Naive thymus-derived CD4-positive, alpha-beta T cell (primary cell): ENCODE data around the gene ATP13A5. TPM values are rescaled to one million over a fixed set of nuclear protein-coding genes. Genes with fewer than 3 reads are reported as not detected.
A peak's percentile ranks its signal among the peaks of the same experiment; 100 is the strongest.

Experiments
- ATAC-seq: fragments of 150-1000 bp; cut with Tn5 transposase; 2 replicates; pipeline ENCODE4 v1.10.0; 2021; ENCODE audit warnings: mild to moderate bottlenecking, moderate library complexity
- CTCF ChIA-PET: fragments of 350-600 bp; sonication (Branson Sonifier 250); formaldehyde crosslinking; loops from one replicate; lab custom pipeline; 2021; ENCODE audit warnings: antibody characterized with exemption; lab: Charles Lee
- POLR2A ChIA-PET: fragments of 350-600 bp; sonication (Branson Sonifier 250); formaldehyde crosslinking; loops from one replicate; lab custom pipeline; 2021; ENCODE audit warnings: antibody characterized with exemption, inconsistent platforms; lab: Charles Lee
- DNase-seq, 9 donors: peaks; one replicate each; pipeline versions ENCODE4 v3.0.0 to v3.0.0-alpha.2; 2020 to 2022; ENCODE audit warnings: mixed read lengths in 1 of 9
- H3K27ac ChIP-seq: one replicate; pipeline ENCODE4 v1.7.0; 2013; ENCODE audit warnings: mild to moderate bottlenecking, low read depth, low read length, moderate library complexity
- H3K27me3 ChIP-seq, 2 donors: one replicate each; pipeline ENCODE4 v1.7.0; 2013; ENCODE audit warnings: low read length in 2 of 2, mild to moderate bottlenecking in 2 of 2, moderate library complexity in 2 of 2; ENCODE audit not compliant: control insufficient read depth in 2 of 2, insufficient read depth in 2 of 2
- H3K36me3 ChIP-seq, 3 experiments: 1 replicate in 2 of 3; 2 replicates in 1 of 3; pipeline ENCODE4 v1.7.0; 2013; ENCODE audit warnings: low read length in 3 of 3, mild to moderate bottlenecking in 3 of 3, moderate library complexity in 1 of 3; ENCODE audit not compliant: insufficient read depth in 3 of 3, control insufficient read depth in 2 of 3
- H3K4me1 ChIP-seq, 2 donors: one replicate each; pipeline ENCODE4 v1.7.0; 2013; ENCODE audit warnings: low read length in 2 of 2, mild to moderate bottlenecking in 2 of 2, moderate library complexity in 1 of 2; ENCODE audit not compliant: control insufficient read depth in 2 of 2, insufficient read depth in 2 of 2
- H3K4me3 ChIP-seq: 2 replicates; pipeline ENCODE4 v1.7.0; 2013; ENCODE audit warnings: mild to moderate bottlenecking, low read length
- H3K9me3 ChIP-seq, 3 experiments: 1 replicate in 2 of 3; 2 replicates in 1 of 3; pipeline ENCODE4 v1.7.0; 2013; ENCODE audit warnings: low read length in 3 of 3; ENCODE audit not compliant: control insufficient read depth in 2 of 3
- H3K27ac Mint-ChIP-seq, 9 donors: one replicate each; pipeline ENCODE4 v1.8.0; 2020 to 2022; ENCODE audit warnings: mixed read lengths in 9 of 9, mild to moderate bottlenecking in 8 of 9, moderate library complexity in 5 of 9, inconsistent platforms in 2 of 9
- H3K27me3 Mint-ChIP-seq, 5 donors: one replicate each; pipeline ENCODE4 v1.8.0; 2021 to 2022; ENCODE audit warnings: mixed read lengths in 5 of 5, mild to moderate bottlenecking in 1 of 5
- H3K36me3 Mint-ChIP-seq, 5 donors: one replicate each; pipeline ENCODE4 v1.8.0; 2020 to 2022; ENCODE audit warnings: mixed read lengths in 5 of 5, mild to moderate bottlenecking in 3 of 5, inconsistent platforms in 1 of 5
- H3K4me1 Mint-ChIP-seq, 7 donors: one replicate each; pipeline ENCODE4 v1.8.0; 2020 to 2022; ENCODE audit warnings: mixed read lengths in 7 of 7, mild to moderate bottlenecking in 3 of 7, inconsistent platforms in 1 of 7
- H3K4me3 Mint-ChIP-seq, 10 donors: one replicate each; pipeline ENCODE4 v1.8.0; 2020 to 2022; ENCODE audit warnings: mild to moderate bottlenecking in 10 of 10, mixed read lengths in 10 of 10, moderate library complexity in 6 of 10, inconsistent platforms in 2 of 10
- H3K9me3 Mint-ChIP-seq, 11 donors: one replicate each; pipeline ENCODE4 v1.8.0; 2020 to 2022; ENCODE audit warnings: mixed read lengths in 11 of 11, mild to moderate bottlenecking in 4 of 11, inconsistent platforms in 1 of 11, moderate library complexity in 1 of 11
- intact Hi-C, 2 donors: fragments of 100-400 bp; cut with micrococcal nuclease; formaldehyde crosslinking; loops; one replicate each; pipeline ENCODE4 v1.15.1; 2023
- polyA plus RNA-seq, 2 donors: library from polyadenylated mRNA; unstranded; fragments of 300-500 nt; fragmentation: Illumina TruSeq; gene quantifications; one replicate each; pipeline ENCODE4 v1.2.3, GENCODE V29; 2021
- total RNA-seq, 6 experiments: library from RNA in 5 of 6; stranded (reverse) in 5 of 6; gene quantifications; 1 replicate in 5 of 6; 2 replicates in 1 of 6; pipeline ENCODE4 v1.2.3 and lab custom pipeline; 2021 to 2026

The ATP13A5 gene
- total and polyA plus RNA-seq, 7 experiments from 2014 or later: not detected

DNA sequence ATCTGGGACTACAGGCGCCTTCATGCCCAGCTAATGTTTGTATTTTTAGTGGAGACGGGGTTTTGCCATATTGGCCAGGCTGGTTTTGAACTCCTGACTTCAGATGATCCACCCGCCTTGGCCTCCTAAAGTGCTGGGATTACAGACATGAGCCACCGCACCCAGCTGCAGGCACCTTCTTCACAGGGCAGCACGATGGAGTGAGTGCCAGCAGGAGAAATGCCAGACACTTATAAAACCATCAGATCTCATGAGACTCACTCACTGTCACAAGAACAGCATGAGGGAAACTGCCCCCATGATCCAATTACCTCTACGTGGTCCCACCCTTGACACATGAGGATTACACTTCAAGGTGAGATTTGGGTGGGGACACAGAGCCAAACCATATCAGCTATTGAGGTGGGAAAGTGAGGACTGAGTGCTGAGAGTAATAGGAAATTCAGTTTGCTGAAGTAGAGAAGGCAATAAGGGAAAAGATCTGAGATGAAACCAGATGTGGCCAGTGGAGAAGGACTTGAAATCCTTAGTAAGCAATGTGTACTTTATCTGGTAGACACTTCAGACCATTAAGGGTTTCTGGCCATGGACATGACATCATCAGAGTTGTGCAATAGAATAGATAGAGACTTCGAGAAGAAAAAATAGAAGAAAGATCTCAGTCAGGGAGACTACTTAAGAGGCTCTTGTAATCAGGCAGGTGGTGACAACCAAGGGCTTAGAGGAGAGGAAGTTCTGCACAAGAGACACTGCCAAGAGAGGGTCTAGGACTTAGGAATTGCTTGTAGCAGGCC, 18.1 kb upstream of the ATP13A5 start:
- no peak overlapping the region for H3K4me3 ChIP-seq
- no peaks in the 10 kb centered on the region for H3K9me3 ChIP-seq
- no peaks in the 10 kb centered on the region for H3K27me3 ChIP-seq
- no peaks in the 10 kb centered on the region for H3K4me1 ChIP-seq
- POLR2A ChIA-PET: no interaction called here
- Mint-ChIP-seq H3K9me3 (peaks cover 0 to 4% (median 0%) of the 10 kb centered on the region in 11 donors), H3K27me3 (peaks cover 0 to 14% (median 4%) of the 10 kb centered on the region in 5 donors), H3K4me3 (no peak overlapping the region), H3K36me3 (no peaks in the 10 kb centered on the region), H3K4me1 (no peaks in the 10 kb centered on the region), H3K27ac (no peak overlapping the region)
- intact Hi-C loops: no loop called here
- H3K27ac ChIP-seq: no peak overlapping the region
- no peak for DNase-seq
- CTCF ChIA-PET: no interaction called here
- no peaks in the 10 kb centered on the region for H3K36me3 ChIP-seq
- no peak for ATAC-seq

DNA sequence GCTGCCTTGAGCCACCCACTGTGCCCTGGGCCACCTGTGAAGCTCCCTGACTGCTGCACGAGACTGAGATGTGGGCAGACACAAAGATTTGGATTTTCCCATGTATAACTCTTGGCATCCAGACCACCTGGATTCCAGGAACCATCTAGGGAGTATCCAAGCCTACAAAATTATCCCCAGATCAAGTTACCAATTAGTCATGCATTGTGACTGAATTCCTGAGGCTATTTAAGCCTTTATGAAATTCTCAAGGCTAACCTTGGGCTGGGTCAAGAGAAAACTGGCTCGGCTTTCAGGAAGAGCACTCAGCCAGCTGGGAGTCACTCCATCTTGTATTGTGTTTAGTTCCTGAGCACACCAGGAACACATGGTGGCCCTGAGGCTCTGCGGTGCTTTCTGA, 13.3 kb upstream of the ATP13A5 start:
- ATAC-seq: no peak
- no peaks in the 10 kb centered on the region for H3K27me3 ChIP-seq
- no peak overlapping the region for H3K27ac Mint-ChIP-seq
- POLR2A ChIA-PET: no interaction called here
- intact Hi-C loops: no loop called here
- no peak overlapping the region for H3K4me3 ChIP-seq
- DNase-seq: no peak
- CTCF ChIA-PET: no interaction called here
- peaks cover 0 to 1% (median 0%) of the 10 kb centered on the region in 11 donors for H3K9me3 Mint-ChIP-seq
- no peaks in the 10 kb centered on the region for H3K36me3 ChIP-seq
- H3K27ac ChIP-seq: no peak overlapping the region
- peaks cover 0 to 34% (median 18%) of the 10 kb centered on the region in 5 donors for H3K27me3 Mint-ChIP-seq
- no peaks in the 10 kb centered on the region for H3K36me3 Mint-ChIP-seq
- no peak overlapping the region for H3K4me3 Mint-ChIP-seq
- no peaks in the 10 kb centered on the region for H3K4me1 ChIP-seq
- no peaks in the 10 kb centered on the region for H3K9me3 ChIP-seq
- H3K4me1 Mint-ChIP-seq: no peaks in the 10 kb centered on the region

DNA sequence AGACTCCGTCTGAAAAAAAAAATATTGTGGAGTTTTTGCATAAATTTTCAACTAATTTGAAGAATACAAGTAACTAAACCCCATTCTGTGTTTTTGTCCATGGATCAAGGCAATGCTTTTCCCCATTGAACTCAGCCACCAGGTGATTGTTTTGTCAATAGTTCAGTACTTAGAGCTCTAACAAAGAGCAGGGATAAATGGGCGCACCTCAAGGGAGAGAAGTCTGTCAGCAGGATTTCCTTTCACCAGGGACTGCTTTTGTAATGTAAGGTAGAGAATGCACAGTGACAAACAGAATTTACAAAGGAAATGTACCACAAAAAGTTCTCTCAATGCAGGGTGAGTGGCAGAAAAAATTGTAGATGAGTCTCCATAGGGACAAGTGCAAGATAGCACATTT, 10.8 kb upstream of the ATP13A5 start:
- Histone ChIP-seq H3K9me3 (no peaks in the 10 kb centered on the region), H3K27ac (no peak overlapping the region), H3K36me3 (no peaks in the 10 kb centered on the region), H3K4me3 (no peak overlapping the region), H3K4me1 (no peaks in the 10 kb centered on the region), H3K27me3 (no peaks in the 10 kb centered on the region)
- intact Hi-C loops: no loop called here
- Mint-ChIP-seq H3K4me3 (no peak overlapping the region), H3K27ac (no peak overlapping the region), H3K4me1 (no peaks in the 10 kb centered on the region), H3K9me3 (peaks cover 0 to 1% (median 0%) of the 10 kb centered on the region in 11 donors), H3K36me3 (no peaks in the 10 kb centered on the region), H3K27me3 (peaks cover 0 to 34% (median 16%) of the 10 kb centered on the region in 5 donors)
- CTCF ChIA-PET: no interaction called here
- no peak for DNase-seq
- POLR2A ChIA-PET: no interaction called here
- ATAC-seq: no peak

DNA sequence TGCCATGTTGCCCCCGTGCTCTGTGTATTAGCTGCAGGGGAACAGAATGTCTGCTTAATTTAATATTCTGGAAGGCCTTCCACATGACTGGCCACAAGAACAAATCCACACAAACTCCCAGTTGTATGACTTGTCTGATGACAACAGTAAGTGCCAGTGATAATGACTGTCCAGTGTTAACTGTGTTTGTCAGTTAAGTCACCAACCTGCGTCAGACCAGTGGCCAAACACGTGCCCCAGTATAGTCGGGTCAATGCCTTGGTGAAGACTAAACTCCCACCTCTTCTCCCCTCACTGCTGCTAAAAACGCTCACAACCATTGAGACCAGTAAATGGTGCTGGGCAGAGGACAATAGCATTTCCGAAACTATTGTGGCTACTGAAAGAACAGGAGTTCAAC, 9.8 kb upstream of the ATP13A5 start:
- Histone ChIP-seq H3K4me1 (no peaks in the 10 kb centered on the region), H3K36me3 (no peaks in the 10 kb centered on the region), H3K9me3 (no peaks in the 10 kb centered on the region), H3K4me3 (no peak overlapping the region), H3K27ac (no peak overlapping the region), H3K27me3 (no peaks in the 10 kb centered on the region)
- no peak overlapping the region for H3K27ac Mint-ChIP-seq
- no peaks in the 10 kb centered on the region for H3K4me1 Mint-ChIP-seq
- peaks cover 0 to 5% (median 0%) of the 10 kb centered on the region in 11 donors for H3K9me3 Mint-ChIP-seq
- peaks cover 0 to 39% (median 19%) of the 10 kb centered on the region in 5 donors for H3K27me3 Mint-ChIP-seq
- ChIA-PET CTCF (no interaction called here), POLR2A (no interaction called here)
- H3K36me3 Mint-ChIP-seq: no peaks in the 10 kb centered on the region
- intact Hi-C loops: no loop called here
- ATAC-seq: no peak
- no peak overlapping the region for H3K4me3 Mint-ChIP-seq
- DNase-seq: no peak

DNA sequence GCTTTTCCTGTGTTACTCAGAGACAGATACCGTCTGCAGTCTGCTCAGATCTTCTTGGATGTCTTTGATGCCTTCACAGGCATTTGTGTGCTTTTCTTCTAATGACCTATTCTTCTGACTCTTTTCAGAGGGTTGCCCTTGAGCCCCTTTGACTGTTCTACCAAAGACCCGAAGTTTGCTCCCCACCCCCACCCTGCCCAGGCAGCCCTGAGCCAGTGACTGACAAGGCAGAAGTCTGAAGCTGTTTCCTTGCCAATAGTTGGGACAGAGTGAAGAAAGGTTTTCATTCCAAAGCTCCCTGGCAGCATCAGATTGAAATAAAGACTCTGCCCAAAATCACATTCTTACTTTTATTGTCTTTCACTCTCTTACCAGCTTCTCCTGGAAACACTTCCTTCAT, 9.0 kb upstream of the ATP13A5 start:
- Mint-ChIP-seq H3K4me3 (no peak overlapping the region), H3K9me3 (peaks cover 0 to 6% (median 0%) of the 10 kb centered on the region in 11 donors), H3K27ac (peak overlapping the region in 1 of 9 donors; percentile 39), H3K36me3 (no peaks in the 10 kb centered on the region), H3K27me3 (peaks cover under 1 to 45% (median 23%) of the 10 kb centered on the region in 5 donors), H3K4me1 (no peaks in the 10 kb centered on the region)
- no peak for ATAC-seq
- Histone ChIP-seq H3K27me3 (no peaks in the 10 kb centered on the region), H3K36me3 (no peaks in the 10 kb centered on the region), H3K4me3 (no peak overlapping the region), H3K4me1 (no peaks in the 10 kb centered on the region), H3K9me3 (no peaks in the 10 kb centered on the region), H3K27ac (no peak overlapping the region)
- no peak for DNase-seq
- ChIA-PET CTCF (no interaction called here), POLR2A (no interaction called here)
- intact Hi-C loops: no loop called here

DNA sequence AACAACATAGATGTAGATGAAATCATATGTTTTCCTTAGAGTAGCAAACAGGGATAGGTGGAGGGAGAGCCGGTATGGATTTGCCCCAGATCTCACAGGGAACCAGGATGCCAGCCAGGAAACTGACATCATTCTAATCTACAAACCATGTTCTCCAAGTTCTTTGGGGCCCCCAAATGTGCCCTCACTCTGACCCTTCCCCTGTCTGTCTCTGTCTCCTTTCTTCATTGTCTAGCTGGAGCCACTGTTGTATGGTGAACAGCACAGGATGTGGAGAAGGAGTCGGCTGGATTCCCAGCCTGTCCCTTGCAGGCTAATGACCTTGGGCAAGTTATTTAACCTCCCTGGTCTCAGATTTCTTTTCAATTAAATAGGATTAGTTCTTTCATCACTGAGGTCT, 962 bp downstream of the ATP13A5 start:
- H3K27ac ChIP-seq: no peak overlapping the region
- H3K9me3 ChIP-seq: no peaks in the 10 kb centered on the region
- peaks cover 0 to 3% (median 0%) of the 10 kb centered on the region in 7 donors for H3K4me1 Mint-ChIP-seq
- no peaks in the 10 kb centered on the region for H3K36me3 Mint-ChIP-seq
- H3K27ac Mint-ChIP-seq: no peak overlapping the region
- no peaks in the 10 kb centered on the region for H3K4me1 ChIP-seq
- no peaks in the 10 kb centered on the region for H3K27me3 ChIP-seq
- peaks cover 18 to 44% (median 26%) of the 10 kb centered on the region in 5 donors for H3K27me3 Mint-ChIP-seq
- H3K4me3 Mint-ChIP-seq: no peak overlapping the region
- DNase-seq: no peak
- peaks cover 0 to 3% (median 0%) of the 10 kb centered on the region in 11 donors for H3K9me3 Mint-ChIP-seq
- intact Hi-C loops: no loop called here
- ChIA-PET CTCF (no interaction called here), POLR2A (no interaction called here)
- H3K4me3 ChIP-seq: no peak overlapping the region
- ATAC-seq: no peak
- H3K36me3 ChIP-seq: no peaks in the 10 kb centered on the region

DNA sequence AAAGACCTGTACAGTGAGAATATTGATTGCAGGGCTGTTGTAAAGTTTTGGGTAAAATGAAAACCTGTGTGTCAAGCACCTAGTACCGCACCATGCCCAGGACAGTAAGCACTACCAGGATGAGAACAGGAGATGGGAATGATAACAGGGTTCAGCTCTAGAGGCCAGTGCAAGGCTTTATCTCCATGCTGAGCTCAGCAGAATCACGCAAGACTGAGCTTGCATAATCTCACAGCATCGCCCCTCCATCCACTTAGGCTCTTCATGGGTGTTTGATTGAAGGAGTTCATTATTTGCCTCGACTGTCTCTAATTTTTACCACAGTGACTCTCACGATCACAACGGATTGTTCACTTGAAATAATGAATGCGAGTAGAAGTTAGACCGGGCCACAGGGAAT, 2.9 kb downstream of the ATP13A5 start:
- H3K4me3 ChIP-seq: no peak overlapping the region
- H3K4me3 Mint-ChIP-seq: no peak overlapping the region
- no peaks in the 10 kb centered on the region for H3K9me3 ChIP-seq
- H3K36me3 ChIP-seq: no peaks in the 10 kb centered on the region
- no peak overlapping the region for H3K27ac Mint-ChIP-seq
- H3K9me3 Mint-ChIP-seq: peaks cover 0 to 2% (median 0%) of the 10 kb centered on the region in 11 donors
- H3K4me1 Mint-ChIP-seq: peaks cover 0 to 5% (median 0%) of the 10 kb centered on the region in 7 donors
- intact Hi-C loops: no loop called here
- H3K4me1 ChIP-seq: no peaks in the 10 kb centered on the region
- no peaks in the 10 kb centered on the region for H3K36me3 Mint-ChIP-seq
- POLR2A ChIA-PET: no interaction called here
- DNase-seq: no peak
- H3K27me3 ChIP-seq: no peaks in the 10 kb centered on the region
- CTCF ChIA-PET: no interaction called here
- ATAC-seq: no peak
- H3K27me3 Mint-ChIP-seq: peaks cover 11 to 43% (median 19%) of the 10 kb centered on the region in 5 donors
- no peak overlapping the region for H3K27ac ChIP-seq
